ENCODE data around the gene TECPR1. TPM values are rescaled to one million over a fixed set of nuclear protein-coding genes. Genes with fewer than 3 reads are reported as not detected.

TECPR1 gene
- total and polyA plus RNA-seq, 2 experiments from 2014 or later = 4.6 to 24.4 TPM

DNA sequence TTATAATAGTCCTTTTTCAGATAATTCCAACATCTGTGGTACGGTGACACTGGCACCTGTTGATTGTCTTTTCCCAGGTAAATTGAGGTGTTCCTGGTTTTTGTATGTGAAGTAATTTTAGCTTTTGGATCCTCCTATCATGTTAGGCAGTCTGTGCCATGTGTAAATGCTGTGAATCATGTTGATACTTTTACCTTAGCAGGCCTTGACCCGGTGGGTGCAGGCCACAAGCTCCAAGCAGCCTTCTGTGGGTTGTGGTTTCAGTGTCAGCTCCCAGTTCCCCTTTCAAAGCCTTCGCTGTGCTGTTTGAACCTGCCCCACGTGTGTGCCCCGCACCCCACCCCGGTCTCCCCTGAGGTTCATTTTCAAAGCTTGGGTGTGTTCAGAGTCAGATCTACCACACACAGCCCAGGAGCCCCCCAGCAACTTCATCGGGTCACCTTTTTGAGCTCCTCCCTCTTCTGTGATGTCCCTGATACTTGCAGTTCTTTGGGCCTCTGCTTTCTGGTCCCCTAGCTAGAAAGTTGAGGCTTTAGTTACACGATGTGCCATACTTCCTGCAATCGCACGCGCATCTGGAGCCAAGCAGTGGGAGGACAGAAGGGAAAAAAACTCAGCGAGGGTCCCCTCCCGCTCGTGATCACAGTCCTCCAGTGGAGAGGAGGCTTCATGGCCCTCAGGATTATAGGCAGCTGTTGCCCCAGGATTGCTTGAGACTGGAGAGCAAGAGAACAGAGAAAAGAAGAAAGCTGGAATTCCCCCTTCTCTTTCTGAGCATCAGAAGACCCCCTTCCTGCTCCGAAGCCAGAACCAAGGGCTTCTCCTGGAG is 49.5 kb downstream of the TECPR1 start:
- DNase-seq (ENCODE audit: low spot score) = no peak
- Mint-ChIP-seq H3K27me3 (ENCODE audit: insufficient read depth, low read depth, poor library complexity) (peaks cover 3% of the 10 kb centered on the region), H3K36me3 (ENCODE audit: low read depth) (peaks cover 21% of the 10 kb centered on the region), H3K27ac (peak overlapping the region; percentile 35; the same call in 1 of the 2 replicates), H3K4me3 (no peak overlapping the region), H3K4me1 (no peaks in the 10 kb centered on the region), H3K9me3 (no peaks in the 10 kb centered on the region; the same call in 2 of the 3 replicates)
- no peak overlapping the region for H3K4me3 ChIP-seq
- H3K4me2 ChIP-seq = no peak overlapping the region
- no peaks in the 10 kb centered on the region for H3F3A ChIP-seq (replicated peaks; ENCODE audit: low read depth)
- H3K27ac ChIP-seq (ENCODE audit: low read depth) = no peak overlapping the region
- H3K27me3 ChIP-seq (ENCODE audit: insufficient read depth) = no peaks in the 10 kb centered on the region
- no peaks in the 10 kb centered on the region for H3K4me1 ChIP-seq (ENCODE audit: insufficient read depth)
- H2AFZ ChIP-seq = no peak overlapping the region
- no peaks in the 10 kb centered on the region; the same call in 1 of the 2 replicates for H4K20me1 ChIP-seq (replicated peaks; ENCODE audit: insufficient read depth)
- H3K79me2 ChIP-seq (replicated peaks; ENCODE audit: insufficient read depth) = peaks cover 39% of the 10 kb centered on the region
- H3K9me2 ChIP-seq (ENCODE audit: insufficient read depth) = no peaks in the 10 kb centered on the region
- H3K36me3 ChIP-seq (ENCODE audit: insufficient read depth) = no peaks in the 10 kb centered on the region
- TF ChIP-seq, protein P1, sequence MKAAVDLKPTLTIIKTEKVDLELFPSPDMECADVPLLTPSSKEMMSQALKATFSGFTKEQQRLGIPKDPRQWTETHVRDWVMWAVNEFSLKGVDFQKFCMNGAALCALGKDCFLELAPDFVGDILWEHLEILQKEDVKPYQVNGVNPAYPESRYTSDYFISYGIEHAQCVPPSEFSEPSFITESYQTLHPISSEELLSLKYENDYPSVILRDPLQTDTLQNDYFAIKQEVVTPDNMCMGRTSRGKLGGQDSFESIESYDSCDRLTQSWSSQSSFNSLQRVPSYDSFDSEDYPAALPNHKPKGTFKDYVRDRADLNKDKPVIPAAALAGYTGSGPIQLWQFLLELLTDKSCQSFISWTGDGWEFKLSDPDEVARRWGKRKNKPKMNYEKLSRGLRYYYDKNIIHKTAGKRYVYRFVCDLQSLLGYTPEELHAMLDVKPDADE (IDR thresholded peaks at IDR 0.05) = no peak
- TF ChIP-seq NANOG (IDR thresholded peaks at IDR 0.05; ENCODE audit: borderline replicate concordance) = no peak
- no peak for TF ChIP-seq EZH2 (IDR thresholded peaks at IDR 0.05; ENCODE audit: low read depth, unreplicated experiment)
- TF ChIP-seq ZNF114 (CRISPR knock-in tag; IDR thresholded peaks at IDR 0.05) = no peak
- TF ChIP-seq, protein P2, sequence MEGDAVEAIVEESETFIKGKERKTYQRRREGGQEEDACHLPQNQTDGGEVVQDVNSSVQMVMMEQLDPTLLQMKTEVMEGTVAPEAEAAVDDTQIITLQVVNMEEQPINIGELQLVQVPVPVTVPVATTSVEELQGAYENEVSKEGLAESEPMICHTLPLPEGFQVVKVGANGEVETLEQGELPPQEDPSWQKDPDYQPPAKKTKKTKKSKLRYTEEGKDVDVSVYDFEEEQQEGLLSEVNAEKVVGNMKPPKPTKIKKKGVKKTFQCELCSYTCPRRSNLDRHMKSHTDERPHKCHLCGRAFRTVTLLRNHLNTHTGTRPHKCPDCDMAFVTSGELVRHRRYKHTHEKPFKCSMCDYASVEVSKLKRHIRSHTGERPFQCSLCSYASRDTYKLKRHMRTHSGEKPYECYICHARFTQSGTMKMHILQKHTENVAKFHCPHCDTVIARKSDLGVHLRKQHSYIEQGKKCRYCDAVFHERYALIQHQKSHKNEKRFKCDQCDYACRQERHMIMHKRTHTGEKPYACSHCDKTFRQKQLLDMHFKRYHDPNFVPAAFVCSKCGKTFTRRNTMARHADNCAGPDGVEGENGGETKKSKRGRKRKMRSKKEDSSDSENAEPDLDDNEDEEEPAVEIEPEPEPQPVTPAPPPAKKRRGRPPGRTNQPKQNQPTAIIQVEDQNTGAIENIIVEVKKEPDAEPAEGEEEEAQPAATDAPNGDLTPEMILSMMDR (conservative IDR thresholded peaks at IDR 0.05; ENCODE audit: low read depth in 2 of 2) = no peak
- TF ChIP-seq, protein P3, sequence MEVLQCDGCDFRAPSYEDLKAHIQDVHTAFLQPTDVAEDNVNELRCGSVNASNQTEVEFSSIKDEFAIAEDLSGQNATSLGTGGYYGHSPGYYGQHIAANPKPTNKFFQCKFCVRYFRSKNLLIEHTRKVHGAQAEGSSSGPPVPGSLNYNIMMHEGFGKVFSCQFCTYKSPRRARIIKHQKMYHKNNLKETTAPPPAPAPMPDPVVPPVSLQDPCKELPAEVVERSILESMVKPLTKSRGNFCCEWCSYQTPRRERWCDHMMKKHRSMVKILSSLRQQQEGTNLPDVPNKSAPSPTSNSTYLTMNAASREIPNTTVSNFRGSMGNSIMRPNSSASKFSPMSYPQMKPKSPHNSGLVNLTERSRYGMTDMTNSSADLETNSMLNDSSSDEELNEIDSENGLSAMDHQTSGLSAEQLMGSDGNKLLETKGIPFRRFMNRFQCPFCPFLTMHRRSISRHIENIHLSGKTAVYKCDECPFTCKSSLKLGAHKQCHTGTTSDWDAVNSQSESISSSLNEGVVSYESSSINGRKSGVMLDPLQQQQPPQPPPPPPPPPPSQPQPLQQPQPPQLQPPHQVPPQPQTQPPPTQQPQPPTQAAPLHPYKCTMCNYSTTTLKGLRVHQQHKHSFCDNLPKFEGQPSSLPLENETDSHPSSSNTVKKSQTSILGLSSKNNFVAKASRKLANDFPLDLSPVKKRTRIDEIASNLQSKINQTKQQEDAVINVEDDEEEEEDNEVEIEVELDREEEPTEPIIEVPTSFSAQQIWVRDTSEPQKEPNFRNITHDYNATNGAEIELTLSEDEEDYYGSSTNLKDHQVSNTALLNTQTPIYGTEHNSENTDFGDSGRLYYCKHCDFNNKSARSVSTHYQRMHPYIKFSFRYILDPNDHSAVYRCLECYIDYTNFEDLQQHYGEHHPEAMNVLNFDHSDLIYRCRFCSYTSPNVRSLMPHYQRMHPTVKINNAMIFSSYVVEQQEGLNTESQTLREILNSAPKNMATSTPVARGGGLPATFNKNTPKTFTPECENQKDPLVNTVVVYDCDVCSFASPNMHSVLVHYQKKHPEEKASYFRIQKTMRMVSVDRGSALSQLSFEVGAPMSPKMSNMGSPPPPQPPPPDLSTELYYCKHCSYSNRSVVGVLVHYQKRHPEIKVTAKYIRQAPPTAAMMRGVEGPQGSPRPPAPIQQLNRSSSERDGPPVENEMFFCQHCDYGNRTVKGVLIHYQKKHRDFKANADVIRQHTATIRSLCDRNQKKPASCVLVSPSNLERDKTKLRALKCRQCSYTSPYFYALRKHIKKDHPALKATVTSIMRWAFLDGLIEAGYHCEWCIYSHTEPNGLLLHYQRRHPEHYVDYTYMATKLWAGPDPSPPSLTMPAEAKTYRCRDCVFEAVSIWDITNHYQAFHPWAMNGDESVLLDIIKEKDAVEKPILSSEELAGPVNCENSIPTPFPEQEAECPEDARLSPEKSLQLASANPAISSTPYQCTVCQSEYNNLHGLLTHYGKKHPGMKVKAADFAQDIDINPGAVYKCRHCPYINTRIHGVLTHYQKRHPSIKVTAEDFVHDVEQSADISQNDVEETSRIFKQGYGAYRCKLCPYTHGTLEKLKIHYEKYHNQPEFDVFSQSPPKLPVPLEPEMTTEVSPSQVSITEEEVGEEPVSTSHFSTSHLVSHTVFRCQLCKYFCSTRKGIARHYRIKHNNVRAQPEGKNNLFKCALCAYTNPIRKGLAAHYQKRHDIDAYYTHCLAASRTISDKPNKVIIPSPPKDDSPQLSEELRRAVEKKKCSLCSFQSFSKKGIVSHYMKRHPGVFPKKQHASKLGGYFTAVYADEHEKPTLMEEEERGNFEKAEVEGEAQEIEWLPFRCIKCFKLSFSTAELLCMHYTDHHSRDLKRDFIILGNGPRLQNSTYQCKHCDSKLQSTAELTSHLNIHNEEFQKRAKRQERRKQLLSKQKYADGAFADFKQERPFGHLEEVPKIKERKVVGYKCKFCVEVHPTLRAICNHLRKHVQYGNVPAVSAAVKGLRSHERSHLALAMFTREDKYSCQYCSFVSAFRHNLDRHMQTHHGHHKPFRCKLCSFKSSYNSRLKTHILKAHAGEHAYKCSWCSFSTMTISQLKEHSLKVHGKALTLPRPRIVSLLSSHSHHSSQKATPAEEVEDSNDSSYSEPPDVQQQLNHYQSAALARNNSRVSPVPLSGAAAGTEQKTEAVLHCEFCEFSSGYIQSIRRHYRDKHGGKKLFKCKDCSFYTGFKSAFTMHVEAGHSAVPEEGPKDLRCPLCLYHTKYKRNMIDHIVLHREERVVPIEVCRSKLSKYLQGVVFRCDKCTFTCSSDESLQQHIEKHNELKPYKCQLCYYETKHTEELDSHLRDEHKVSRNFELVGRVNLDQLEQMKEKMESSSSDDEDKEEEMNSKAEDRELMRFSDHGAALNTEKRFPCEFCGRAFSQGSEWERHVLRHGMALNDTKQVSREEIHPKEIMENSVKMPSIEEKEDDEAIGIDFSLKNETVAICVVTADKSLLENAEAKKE (CRISPR knock-in tag; IDR thresholded peaks at IDR 0.05) = no peak
- no peak for TF ChIP-seq STAT1 (IDR thresholded peaks at IDR 0.05; ENCODE audit: unreplicated experiment)
- no peak for TF ChIP-seq POLR2AphosphoS5 (IDR thresholded peaks at IDR 0.05; ENCODE audit: low read depth)
- no peak for TF ChIP-seq ZNF331 (CRISPR knock-in tag; IDR thresholded peaks at IDR 0.05; ENCODE audit: low read depth)
- TF ChIP-seq EZH2phosphoT487 (IDR thresholded peaks at IDR 0.05; ENCODE audit: unreplicated experiment) = no peak
- TF ChIP-seq JUNB (IDR thresholded peaks at IDR 0.05; ENCODE audit: unreplicated experiment) = no peak
- TF ChIP-seq CREB1 (CRISPR knock-in tag; IDR thresholded peaks at IDR 0.05; ENCODE audit: low read depth) = no peak
- TF ChIP-seq, protein P4, sequence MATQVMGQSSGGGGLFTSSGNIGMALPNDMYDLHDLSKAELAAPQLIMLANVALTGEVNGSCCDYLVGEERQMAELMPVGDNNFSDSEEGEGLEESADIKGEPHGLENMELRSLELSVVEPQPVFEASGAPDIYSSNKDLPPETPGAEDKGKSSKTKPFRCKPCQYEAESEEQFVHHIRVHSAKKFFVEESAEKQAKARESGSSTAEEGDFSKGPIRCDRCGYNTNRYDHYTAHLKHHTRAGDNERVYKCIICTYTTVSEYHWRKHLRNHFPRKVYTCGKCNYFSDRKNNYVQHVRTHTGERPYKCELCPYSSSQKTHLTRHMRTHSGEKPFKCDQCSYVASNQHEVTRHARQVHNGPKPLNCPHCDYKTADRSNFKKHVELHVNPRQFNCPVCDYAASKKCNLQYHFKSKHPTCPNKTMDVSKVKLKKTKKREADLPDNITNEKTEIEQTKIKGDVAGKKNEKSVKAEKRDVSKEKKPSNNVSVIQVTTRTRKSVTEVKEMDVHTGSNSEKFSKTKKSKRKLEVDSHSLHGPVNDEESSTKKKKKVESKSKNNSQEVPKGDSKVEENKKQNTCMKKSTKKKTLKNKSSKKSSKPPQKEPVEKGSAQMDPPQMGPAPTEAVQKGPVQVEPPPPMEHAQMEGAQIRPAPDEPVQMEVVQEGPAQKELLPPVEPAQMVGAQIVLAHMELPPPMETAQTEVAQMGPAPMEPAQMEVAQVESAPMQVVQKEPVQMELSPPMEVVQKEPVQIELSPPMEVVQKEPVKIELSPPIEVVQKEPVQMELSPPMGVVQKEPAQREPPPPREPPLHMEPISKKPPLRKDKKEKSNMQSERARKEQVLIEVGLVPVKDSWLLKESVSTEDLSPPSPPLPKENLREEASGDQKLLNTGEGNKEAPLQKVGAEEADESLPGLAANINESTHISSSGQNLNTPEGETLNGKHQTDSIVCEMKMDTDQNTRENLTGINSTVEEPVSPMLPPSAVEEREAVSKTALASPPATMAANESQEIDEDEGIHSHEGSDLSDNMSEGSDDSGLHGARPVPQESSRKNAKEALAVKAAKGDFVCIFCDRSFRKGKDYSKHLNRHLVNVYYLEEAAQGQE (IDR thresholded peaks at IDR 0.05; ENCODE audit: unreplicated experiment) = no peak
- no peak for ATAC-seq

All from GM23338 (cell line).